Parathyroid adenoma (tissue), 2 donors: ENCODE data around the gene MEIS1.

Experiments used
- H2AFZ ChIP-seq: fragments of 300-600 bp; sonication (generic); one replicate; pipeline ENCODE4 v1.7.0; 2017; ENCODE audit warnings: antibody characterized with exemption, mild to moderate bottlenecking
- H3K27ac ChIP-seq: fragments of 300-600 bp; sonication (generic); one replicate; pipeline ENCODE4 v1.7.0; 2017
- H3K27me3 ChIP-seq: fragments of 300-600 bp; sonication (generic); one replicate; pipeline ENCODE4 v1.7.0; 2017; ENCODE audit warnings: low read length; ENCODE audit not compliant: control insufficient read depth, insufficient read depth
- H3K36me3 ChIP-seq: fragments of 300-600 bp; sonication (generic); one replicate; pipeline ENCODE4 v1.7.0; 2017; ENCODE audit warnings: low read length; ENCODE audit not compliant: control insufficient read depth, insufficient read depth
- H3K4me1 ChIP-seq: fragments of 300-600 bp; sonication (generic); one replicate; pipeline ENCODE4 v1.7.0; 2017; ENCODE audit warnings: control low read depth
- H3K4me2 ChIP-seq: fragments of 300-600 bp; sonication (generic); one replicate; pipeline ENCODE4 v1.7.0; 2017; ENCODE audit warnings: low read length
- H3K4me3 ChIP-seq: fragments of 300-600 bp; sonication (generic); one replicate; pipeline ENCODE4 v1.7.0; 2017; ENCODE audit warnings: low read depth, low read length
- H3K79me2 ChIP-seq: fragments of 300-600 bp; sonication (generic); one replicate; pipeline ENCODE4 v1.7.0; 2017; ENCODE audit warnings: control low read depth
- H3K9ac ChIP-seq: fragments of 300-600 bp; sonication (generic); one replicate; pipeline ENCODE4 v1.7.0; 2017; ENCODE audit warnings: mild to moderate bottlenecking
- H3K9me3 ChIP-seq: fragments of 300-600 bp; sonication (generic); one replicate; pipeline ENCODE4 v1.7.0; 2017; ENCODE audit warnings: low read length; ENCODE audit not compliant: control insufficient read depth
- CTCF ChIP-seq: fragments of 300-600 bp; sonication (generic); IDR thresholded peaks from one replicate; pipeline ENCODE4 v1.7.0; 2017; ENCODE audit warnings: antibody characterized with exemption, mild to moderate bottlenecking
- donor health status: primary hyperparathyroidism.

Gene MEIS1

GRCh38 chr2:66434679-66435548, at the start of gene MEIS1:
Gene MEIS1 (plus strand): TSS chr2:66435125. CDS start chr2:66435857, 732 bp downstream.
- Histone ChIP-seq H2AFZ (peak within 1 kb of the TSS; percentile 96), H3K9me3 (no peaks in the 10 kb centered on the region), H3K4me3 (peak within 1 kb of the TSS; percentile 92), H3K27me3 (no peaks in the 10 kb centered on the region), H3K79me2 (peaks cover 10% of the 10 kb centered on the region), H3K4me2 (peak within 1 kb of the TSS; percentile 80), H3K27ac (peak within 1 kb of the TSS; percentile 81), H3K36me3 (no peaks in the 10 kb centered on the region), H3K9ac (peak within 1 kb of the TSS; percentile 13), H3K4me1 (peaks cover 3% of the 10 kb centered on the region)
- no peak for TF ChIP-seq CTCF

GRCh38 chr2:66387016-66387753, 47.7 kb upstream of the MEIS1 start:
- Histone ChIP-seq H3K36me3 (no peaks in the 10 kb centered on the region), H3K9ac (no peak overlapping the region), H3K9me3 (no peaks in the 10 kb centered on the region), H2AFZ (no peak overlapping the region), H3K27me3 (no peaks in the 10 kb centered on the region), H3K79me2 (no peaks in the 10 kb centered on the region), H3K4me1 (no peaks in the 10 kb centered on the region), H3K4me3 (no peak overlapping the region), H3K27ac (no peak overlapping the region), H3K4me2 (no peak overlapping the region)
- no peak for TF ChIP-seq CTCF

- Histone ChIP-seq H3K27ac (no peak overlapping the region), H3K79me2 (no peaks in the 10 kb centered on the region), H3K36me3 (no peaks in the 10 kb centered on the region), H3K4me1 (no peaks in the 10 kb centered on the region), H3K4me3 (no peak overlapping the region), H2AFZ (no peak overlapping the region), H3K9me3 (no peaks in the 10 kb centered on the region), H3K9ac (no peak overlapping the region), H3K4me2 (no peak overlapping the region), H3K27me3 (no peaks in the 10 kb centered on the region)
- TF ChIP-seq CTCF = no peak
Observed at GRCh38 chr2:66389651-66390131, 45.2 kb upstream of the MEIS1 start.

- H2AFZ ChIP-seq = no peak overlapping the region
- H3K27ac ChIP-seq = no peak overlapping the region
- no peaks in the 10 kb centered on the region for H3K4me1 ChIP-seq
- no peaks in the 10 kb centered on the region for H3K36me3 ChIP-seq
- TF ChIP-seq CTCF = no peak
- no peak overlapping the region for H3K4me2 ChIP-seq
- no peaks in the 10 kb centered on the region for H3K9me3 ChIP-seq
- H3K79me2 ChIP-seq = no peaks in the 10 kb centered on the region
- no peak overlapping the region for H3K4me3 ChIP-seq
- H3K27me3 ChIP-seq = no peaks in the 10 kb centered on the region
- H3K9ac ChIP-seq = no peak overlapping the region
Observed at GRCh38 chr2:66390152-66390551, 44.8 kb upstream of the MEIS1 start.
